UCSD-AML1 (cell line): ENCODE results near the gene GDF11.
A peak's percentile ranks its signal among the peaks of the same experiment; 100 is the strongest.

ENCODE experiments used
- DNase-seq: peaks from one replicate; lab custom pipeline; 2025; ENCODE audit not compliant: unreplicated experiment; lab: John Stamatoyannopoulos, UW

GDF11 gene

DNA sequence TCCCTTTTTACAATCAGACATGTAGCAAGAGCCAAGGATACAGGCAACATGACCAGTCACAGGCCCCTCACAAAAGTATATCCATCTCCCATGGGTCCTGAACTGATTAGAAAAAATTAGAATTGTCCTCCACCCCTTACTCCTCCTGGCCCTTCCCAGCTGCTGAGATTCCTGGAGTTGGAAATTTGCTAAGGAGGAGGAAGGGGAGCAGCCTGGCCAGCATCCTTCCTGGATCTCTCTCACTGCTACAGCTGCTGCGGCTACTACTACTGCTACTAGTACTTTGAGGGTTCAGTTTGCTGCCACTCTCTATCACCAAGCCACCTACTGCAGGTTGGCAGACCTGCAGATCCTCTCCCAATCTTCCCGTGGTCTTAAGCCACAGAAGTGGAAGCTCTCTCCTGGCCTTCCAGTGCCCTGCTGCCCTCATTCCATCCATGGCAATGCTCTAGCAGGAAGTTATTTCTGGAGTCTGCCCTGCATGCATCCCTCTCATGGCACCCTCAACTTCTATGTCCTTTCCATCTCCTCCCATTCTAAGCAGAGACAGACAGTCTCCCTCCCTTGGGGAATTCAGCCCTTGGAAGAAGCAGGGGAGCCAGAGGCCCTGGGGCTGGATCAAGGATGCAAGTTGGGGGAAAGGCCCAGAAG, 36.2 kb upstream of the GDF11 start:
- DNase-seq: no peak

DNA sequence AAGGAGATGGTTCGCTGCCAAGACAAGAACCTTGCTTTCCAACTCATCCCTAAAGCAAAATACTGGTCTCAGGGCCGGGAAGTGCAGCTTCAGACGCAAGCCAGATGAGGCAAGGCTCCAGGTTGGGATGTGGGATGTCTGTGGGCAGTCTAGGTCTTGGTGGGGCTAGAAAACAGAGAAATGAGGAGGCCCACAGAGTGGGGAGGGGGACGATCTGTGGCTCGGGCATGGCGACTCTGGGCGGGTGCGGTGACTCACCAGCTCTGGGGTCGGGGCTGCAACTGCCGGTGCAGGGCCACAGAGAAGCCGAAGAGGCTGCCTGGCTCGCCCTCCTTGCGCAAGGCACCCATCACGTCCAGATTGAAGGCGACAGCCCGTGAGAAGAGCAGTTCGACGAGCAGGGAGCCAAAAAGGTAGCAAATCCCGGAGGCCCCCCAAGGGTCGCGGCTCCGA, 35.7 kb upstream of the GDF11 start:
- no peak for DNase-seq

DNA sequence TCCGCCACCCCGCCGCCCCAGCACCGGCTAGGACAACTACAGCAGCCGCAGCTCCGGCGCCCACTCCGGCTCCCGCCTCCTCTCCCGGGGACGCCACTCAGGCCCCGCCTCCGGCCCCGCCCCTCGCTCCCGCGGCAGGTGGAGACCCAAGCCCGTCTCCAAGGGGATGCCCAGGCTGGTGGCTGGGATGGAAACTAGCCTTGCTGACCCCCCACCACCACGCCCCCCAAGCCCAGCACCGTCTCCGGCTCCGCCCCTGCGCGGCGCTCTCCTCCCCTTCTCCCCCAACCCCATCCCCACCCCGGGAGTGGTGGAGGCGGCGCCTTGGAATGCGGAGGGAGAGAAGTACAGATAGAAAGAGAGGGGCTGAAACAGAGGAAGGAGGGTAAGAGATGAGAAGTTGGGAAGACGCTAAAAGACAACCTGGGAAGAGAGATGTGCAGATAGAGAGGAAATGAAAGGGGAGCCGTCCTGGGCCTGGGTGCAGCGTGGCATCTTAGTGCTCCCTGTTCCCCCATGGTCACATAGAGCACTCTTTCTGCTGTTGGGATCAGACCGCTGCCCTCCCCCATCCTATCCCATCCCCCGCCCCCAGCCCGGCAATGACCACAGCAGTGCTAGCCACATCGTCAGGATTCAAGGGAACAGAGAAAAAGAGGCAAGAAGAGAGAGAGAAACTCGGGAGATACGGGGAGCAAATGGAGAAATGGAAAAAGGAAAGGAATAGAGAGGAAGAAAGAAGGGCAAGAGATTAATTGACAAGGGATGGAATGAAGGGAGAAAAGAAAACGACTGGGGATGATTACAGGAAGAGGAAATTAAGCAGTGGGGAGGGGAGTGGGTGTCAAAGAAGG, 34.9 kb upstream of the GDF11 start, which contains the start of gene ITGA7:
Gene ITGA7, minus strand, starts transcription at position 64 of the 854 bp plus-strand sequence. CDS start 222 bp downstream, outside the sequence.
- no peak for DNase-seq

DNA sequence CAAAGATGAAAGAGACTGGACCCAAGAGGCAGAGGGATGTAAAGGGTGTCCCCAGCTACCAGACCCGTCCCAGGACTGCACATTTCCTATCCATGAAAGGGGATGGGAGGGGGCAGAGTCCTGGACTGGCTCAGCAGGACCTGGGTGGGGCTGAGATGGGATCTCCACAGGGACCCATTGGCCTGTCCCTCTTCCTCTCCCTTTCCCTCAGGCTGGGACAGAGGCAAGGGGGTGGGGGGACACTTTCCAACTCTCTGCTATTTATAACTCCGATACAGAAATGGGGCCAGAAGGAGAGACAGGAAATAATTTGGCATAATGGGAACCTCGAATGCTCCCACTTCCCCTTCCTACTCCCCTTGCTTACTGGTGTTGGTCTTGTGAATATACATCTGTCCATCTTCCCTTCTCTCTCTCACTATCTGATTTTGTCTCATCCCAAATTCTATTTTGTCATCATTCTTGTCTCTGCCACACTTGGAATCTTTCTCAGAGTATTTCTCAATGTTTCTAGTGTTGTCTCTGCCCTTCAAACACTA, 34.2 kb upstream of the GDF11 start:
- no peak for DNase-seq

DNA sequence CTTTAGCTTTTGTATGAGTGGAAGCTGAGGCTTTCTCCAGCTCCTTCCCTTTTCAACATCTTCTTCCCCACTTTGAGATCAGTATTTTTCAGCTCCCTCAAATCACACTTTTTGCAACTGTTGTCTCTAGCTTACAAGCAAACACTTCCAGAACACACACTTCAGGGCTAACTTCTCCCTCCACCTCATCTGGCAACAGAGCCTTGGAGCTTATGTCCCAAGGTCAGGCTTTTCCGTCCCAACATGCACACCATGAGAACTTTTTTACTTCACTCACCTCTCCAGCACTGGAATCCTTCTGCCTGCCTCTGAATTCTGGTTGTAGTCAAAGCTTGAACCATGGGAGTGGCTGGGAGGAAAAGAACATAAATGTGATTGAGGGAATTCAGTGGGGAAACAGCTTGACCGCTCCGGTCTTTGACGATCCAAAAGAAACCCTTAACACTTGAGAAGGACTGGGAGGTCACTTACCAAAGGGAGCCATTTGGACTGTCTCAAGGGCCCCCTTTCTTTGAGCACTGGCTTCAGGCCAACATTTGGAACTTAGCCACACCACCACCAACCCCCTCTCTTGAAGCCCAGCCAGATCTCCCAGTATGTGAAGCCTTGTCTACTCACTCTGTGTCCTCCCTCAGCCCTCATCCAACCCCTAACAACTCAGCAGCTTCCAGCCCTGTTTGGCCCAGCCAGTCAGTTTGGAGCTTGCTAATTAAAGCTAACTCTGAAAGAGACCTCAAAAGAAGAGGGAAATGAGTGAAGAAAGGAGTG, 31.0 kb upstream of the GDF11 start:
- DNase-seq: no peak

DNA sequence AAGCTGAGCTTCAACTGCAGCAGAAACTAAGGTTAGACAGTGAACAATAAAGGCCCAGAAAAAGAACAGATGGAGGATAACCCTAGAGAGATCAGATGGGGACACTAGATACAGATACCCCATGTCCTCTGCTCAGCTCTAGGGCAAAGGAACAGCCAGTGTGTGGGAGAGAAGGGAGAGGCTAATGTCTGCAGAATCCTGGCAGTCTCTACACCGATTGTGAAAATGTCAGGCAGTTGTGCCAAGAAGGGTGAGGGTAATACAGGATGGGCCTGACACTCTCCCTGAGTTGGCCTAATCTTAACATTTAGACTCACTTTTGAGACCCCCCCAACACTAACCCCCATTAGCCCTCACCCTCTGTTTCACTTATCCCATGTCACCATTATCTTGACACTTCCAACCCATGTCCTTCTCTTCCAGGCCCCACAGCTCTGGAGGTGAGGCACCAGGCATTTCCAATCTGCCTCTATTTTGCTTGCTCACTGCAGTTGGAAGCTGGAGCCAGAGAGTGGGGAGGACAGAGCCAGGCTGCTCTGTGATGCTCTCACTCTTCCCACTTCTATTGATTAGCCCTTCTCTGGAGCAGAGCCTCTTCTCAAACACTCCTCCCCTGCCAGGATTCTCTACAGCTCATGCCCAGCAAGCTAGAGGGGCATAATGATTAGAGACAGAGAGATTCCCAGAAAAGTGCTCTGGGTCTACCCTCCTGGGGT, 30.1 kb upstream of the GDF11 start:
- DNase-seq: no peak

DNA sequence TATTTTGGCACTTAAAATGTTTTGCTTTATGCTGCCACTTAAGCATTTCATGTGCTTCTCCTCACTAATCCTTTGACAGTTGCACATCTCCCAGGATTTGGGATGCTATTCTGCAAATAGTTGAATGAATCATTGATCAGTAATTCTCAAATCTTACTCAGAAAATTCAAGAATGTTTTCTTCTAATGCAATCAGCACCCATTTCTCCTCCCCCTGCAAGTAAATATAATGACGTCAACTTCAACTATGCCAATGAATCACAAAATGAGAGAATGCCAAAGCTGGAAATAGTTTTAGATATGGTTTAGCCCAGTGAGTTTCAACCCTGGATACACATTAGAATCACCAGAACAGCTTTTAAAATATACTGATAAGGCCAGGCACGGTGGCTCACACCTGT, 29.2 kb upstream of the GDF11 start:
- DNase-seq: no peak

DNA sequence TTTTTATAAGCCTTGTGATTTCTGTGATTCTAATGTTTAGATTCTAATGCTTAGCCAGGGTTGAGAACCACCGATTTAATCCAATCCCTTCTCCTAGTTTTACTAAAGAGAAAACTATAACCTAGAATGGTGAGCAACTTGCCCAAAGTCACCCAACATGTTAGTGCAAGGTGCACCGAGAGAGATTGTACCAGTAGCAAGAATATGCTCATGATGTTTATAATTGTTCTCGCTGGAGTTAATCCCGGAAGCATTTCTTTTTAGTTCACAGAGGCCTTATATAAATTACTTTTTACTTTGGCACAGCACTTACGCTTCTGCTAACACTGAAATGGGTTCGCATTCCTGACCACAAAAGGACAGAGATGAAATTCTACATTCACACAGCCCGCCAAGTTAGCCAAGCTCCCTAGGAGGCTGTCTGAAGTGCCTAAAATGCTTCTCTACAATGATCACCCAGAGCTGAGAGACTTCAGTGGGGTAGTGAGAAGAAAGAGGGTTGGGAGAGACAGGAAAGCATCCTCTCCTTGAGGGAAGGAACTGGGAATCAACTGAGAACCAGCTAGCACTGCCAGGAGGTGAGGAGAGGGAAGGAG, 27.7 kb upstream of the GDF11 start:
- DNase-seq: no peak

DNA sequence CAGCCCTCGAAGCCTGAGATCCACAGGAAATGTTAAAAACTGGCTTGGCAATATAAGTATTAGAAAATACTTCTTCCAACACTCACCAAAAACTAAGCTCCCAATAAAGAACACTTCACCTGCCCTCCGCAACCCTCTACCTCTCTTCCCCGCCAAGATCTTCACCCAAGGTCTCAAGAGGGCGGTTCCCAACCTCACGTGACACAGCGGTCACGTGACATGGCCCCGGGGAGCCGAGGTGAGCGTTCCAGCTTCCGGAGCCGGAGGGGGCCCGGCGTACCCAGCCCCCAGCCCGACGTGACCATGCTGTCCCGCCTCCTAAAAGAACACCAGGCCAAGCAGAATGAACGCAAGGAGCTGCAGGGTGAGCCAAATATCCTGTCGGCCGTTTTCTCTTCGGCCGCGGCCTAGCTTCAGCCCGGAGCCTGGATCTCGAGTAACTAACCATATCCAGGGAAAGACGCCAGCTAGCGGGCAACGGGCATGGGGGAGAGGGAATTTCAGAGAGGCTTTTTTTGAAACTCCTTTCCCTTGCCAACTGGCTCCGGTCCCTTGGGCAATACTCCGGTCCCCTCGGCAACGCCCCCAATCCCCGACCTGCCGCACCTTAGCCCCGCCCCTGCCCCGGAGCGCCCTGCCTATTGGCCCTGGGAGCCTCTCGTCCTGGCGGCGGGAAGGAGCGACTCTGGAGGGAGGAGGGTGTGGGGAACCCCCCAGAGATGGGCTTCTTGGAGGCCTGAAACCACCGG, 26.9 kb upstream of the GDF11 start, which contains the start of gene BLOC1S1:
Gene BLOC1S1, plus strand, starts transcription at position 214 of the 749 bp plus-strand sequence. Its CDS starts 6 bp downstream, at position 220.
- peak; percentile 92 for DNase-seq

DNA sequence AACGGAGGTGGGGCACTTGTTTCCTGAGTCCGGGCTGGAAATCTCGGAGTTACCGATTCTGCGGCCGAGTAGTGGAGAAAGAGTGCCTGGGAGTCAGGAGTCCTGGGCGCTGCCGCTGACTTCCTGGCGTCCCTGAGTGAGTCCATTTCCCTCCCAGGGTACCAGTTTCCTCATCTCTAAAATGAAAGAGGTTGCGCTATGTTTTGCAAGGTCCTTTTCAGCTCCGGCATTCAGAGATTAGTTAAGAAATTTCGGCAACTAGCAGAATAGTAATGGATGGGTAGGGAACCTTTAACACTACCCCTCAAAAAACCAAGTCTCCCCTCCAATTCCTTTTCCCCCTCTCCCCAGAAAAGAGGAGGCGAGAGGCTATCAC, 26.4 kb upstream of the GDF11 start:
- DNase-seq: no peak

DNA sequence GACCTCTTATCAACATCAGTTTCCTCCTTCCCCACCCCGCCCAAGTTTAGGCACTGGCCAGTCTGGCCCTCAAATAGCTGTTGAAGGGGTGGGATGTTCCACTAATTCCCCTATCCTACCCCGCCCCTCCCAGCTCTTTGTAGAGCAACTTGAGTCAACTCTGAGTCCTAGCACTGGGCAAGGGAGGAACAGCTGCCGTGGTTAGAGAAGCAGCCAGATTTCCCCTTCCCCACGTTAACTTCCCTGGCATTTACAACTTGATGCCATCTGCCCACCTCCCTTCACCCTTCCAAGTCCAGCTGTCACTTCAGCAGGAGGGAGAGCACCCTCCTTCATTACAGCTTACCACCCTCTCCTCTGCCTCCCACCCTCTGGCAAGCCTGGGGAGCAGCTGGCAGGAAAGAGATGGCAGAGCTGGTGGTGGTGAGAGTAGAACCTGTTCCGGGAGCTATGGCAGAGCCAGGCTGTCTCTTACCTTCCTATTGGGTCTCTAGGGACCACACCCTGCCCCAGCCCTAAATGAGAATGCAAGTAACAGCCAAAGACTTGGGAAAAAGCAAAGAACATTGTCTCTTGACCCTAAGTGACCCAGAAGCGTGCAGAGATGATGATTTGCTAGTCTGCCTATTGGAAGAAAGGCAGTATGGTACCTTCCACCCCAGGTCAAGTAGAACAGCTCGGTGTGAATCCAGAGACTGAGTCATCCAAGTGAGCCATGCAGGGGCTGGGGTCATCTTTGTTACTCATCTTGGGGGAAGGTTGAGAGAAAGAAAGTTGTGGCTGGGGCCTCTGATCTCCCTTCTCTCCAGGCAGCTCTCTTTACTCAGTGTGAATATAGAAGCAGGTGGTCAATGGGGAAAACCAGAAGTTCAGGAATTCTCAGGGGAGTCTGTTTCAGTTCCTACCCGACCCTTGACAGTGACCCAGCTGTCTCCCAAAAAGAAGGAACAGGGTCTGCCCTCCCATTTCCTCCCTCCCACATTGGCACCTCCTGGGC, 25.6 kb upstream of the GDF11 start:
- DNase-seq: no peak

DNA sequence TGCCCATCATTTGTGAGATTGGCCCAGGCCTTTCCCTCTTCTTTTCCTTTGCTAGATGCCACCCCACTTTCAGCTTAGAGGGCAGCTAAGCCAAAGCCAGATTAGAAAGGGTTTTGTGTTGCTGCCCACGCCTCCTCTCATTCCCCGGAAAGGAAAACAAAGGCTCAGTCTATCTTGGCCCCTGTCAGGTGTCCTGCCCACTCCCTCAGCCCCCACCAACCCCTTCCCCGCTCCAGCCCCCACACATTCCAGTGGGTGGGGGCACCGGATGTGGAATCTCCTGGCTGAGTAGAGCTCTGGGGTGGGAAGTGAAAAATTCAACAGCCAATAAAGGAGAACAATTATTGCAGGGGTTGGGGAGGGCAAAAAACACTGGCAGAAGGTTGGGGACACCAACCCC, 24.9 kb upstream of the GDF11 start:
- DNase-seq: no peak

DNA sequence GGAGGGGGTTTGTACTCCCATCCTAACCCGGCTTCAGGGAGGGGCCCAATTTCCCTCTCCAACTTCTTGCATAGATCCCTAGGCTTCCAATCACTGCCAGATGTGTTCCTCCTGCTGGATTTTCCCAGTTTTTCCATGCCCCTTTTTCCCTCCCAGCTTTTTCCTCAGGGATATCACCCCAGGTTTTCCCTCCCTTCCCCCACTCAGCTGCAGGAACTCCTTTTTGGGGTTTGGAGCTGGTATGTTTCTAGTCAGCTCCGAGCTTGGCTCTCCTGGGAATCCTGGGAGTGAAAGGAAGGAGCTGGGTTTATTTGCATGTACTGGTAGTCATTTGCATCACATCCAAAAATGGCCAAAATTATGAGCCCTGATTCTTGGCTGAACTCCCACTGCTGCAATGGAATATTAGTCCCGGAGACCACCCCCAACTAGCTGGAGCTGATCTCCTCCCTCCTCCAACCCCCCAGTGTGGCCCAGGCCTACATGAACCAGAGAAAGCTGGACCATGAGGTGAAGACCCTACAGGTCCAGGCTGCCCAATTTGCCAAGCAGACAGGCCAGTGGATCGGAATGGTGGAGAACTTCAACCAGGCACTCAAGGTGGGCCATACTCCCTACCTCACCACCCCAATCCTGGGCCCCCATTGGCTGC, 24.2 kb upstream of the GDF11 start:
- DNase-seq: no peak

DNA sequence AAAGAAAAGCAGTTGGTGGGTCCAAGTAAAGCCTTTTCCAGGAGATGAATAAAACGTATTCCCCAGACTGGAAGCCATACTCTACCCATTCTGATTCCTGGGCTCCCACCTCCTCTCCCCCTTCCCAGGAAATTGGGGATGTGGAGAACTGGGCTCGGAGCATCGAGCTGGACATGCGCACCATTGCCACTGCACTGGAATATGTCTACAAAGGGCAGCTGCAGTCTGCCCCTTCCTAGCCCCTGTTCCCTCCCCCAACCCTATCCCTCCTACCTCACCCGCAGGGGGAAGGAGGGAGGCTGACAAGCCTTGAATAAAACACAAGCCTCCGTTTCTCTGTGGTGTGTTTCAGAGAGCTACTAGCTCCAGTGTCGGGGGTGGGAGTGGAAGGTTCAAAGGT, 23.6 kb upstream of the GDF11 start:
- DNase-seq: no peak

DNA sequence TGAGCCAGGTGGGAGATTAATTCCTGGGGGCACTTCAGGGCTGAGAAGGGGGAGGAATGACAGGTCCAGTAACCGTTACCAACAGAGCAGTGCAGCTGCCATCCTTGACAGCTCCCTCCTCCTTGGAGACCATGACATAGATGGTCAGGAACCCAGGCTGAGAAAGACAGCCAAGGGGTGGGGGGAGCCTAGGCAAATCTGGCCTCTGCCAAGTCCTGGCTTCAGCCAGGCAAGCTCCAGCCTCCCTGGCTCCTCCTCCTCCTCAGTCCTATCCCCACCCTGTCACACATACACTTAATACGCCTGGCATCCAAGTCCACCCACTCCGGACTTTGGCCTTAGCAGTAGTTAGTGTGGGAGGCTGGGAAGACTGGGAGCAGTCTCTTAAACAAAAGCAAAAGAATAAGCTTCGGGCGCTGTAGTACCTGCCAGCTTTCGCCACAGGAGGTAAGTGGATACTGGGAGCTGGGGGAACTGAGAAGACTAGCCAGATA, 22.8 kb upstream of the GDF11 start, which contains the start of gene RDH5:
Gene RDH5, plus strand, starts transcription at position 323 of the 494 bp plus-strand sequence. CDS start 792 bp downstream, outside the sequence.
- DNase-seq: no peak

DNA sequence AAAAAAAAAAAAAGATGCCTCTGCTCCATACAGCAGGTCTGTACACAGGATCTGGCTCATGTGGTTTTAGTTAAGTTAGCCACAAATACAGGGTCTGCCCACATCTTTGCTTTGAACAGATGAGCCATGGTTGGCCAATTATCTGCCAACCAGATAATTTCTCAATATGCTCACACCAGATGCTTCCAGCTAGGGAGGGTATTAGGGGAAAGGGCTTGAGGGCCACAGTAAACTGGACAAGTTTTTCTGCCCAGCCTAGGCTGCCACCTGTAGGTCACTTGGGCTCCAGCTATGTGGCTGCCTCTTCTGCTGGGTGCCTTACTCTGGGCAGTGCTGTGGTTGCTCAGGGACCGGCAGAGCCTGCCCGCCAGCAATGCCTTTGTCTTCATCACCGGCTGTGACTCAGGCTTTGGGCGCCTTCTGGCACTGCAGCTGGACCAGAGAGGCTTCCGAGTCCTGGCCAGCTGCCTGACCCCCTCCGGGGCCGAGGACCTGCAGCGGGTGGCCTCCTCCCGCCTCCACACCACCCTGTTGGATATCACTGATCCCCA, 22.0 kb upstream of the GDF11 start:
- DNase-seq: peak; percentile 35

DNA sequence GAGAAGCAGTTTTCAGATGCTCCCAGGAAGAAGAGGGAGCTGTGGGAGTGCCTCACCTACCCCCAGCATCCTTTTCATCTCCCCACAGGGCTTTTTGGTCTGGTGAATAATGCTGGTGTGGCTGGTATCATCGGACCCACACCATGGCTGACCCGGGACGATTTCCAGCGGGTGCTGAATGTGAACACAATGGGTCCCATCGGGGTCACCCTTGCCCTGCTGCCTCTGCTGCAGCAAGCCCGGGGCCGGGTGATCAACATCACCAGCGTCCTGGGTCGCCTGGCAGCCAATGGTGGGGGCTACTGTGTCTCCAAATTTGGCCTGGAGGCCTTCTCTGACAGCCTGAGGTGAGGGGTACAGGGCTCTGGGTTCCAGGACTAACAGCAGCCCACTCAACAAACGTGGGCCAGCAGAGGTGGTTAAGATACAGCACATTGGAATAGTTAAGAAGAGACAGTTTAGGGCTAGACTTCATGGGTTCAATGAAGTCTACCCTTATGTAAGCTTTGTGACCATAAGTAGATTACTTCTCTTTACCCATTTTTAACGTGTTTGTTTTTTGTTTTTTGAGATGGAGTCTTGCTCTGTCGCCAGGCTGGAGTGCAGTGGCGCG, 21.2 kb upstream of the GDF11 start:
- DNase-seq: no peak
